ENCODE data around the gene TGFBR3.
A peak's percentile ranks its signal among the peaks of the same experiment; 100 is the strongest.

The TGFBR3 gene

GRCh38 chr1:91734761-91735160 is 151.2 kb downstream of the TGFBR3 start:
- Mint-ChIP-seq H3K4me1 (ENCODE audit: low read depth) (peaks cover 56% of the 10 kb centered on the region), H3K27me3 (no peaks in the 10 kb centered on the region), H3K9me3 (peaks cover 7% of the 10 kb centered on the region), H3K27ac (no peak overlapping the region), H3K4me3 (no peak overlapping the region), H3K36me3 (ENCODE audit: low read depth) (peaks cover 20% of the 10 kb centered on the region)

DNA sequence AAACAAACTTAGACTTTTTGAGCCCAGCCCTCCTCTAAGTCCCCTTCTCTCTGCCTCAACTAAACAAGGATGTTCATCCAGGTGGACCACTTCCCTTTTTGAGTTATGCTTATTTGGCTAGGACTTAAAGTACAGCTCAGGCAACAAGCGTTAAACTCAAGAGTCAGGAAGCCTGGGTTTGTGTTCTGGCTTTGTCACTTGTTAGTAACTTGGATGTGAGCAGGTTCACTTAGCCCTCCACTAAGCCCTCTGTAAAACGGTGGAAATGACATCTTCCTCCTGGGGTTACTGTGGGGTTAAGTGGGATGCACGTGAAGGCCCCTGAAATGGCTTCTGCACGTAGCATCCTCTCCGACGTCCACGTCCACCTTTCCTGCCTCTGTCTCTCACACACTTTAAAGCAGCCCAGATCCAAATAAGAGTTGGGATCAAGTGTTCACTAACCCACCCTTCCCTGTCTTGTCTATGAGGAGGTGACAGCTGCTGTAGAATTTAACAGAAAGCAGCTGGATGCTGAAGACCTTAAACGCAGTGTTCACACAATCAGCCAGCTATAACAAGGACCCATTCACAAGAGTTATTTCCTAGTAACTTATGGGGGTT is 152.7 kb downstream of the TGFBR3 start:
- no peak overlapping the region for H3K4me3 Mint-ChIP-seq
- H3K27ac Mint-ChIP-seq, result no peak overlapping the region
- peaks cover 58% of the 10 kb centered on the region for H3K4me1 Mint-ChIP-seq (ENCODE audit: low read depth)
- H3K9me3 Mint-ChIP-seq, result peaks cover under 1% of the 10 kb centered on the region
- H3K27me3 Mint-ChIP-seq, result no peaks in the 10 kb centered on the region
- peaks cover 16% of the 10 kb centered on the region for H3K36me3 Mint-ChIP-seq (ENCODE audit: low read depth)

- peak overlapping the region; percentile 75 for H3K4me3 Mint-ChIP-seq
- H3K9me3 Mint-ChIP-seq, result no peaks in the 10 kb centered on the region
- no peaks in the 10 kb centered on the region for H3K27me3 Mint-ChIP-seq
- H3K27ac Mint-ChIP-seq, result peak overlapping the region; percentile 96
- peaks cover 58% of the 10 kb centered on the region for H3K4me1 Mint-ChIP-seq (ENCODE audit: low read depth)
- H3K36me3 Mint-ChIP-seq (ENCODE audit: low read depth), result peaks cover 20% of the 10 kb centered on the region
Measured at GRCh38 chr1:91732291-91733107, 153.5 kb downstream of the TGFBR3 start.

GRCh38 chr1:91731815-91732214 is 154.1 kb downstream of the TGFBR3 start:
- Mint-ChIP-seq H3K27ac (peak overlapping the region; percentile 96), H3K4me1 (ENCODE audit: low read depth) (peaks cover 58% of the 10 kb centered on the region), H3K27me3 (no peaks in the 10 kb centered on the region), H3K9me3 (no peaks in the 10 kb centered on the region), H3K4me3 (peak overlapping the region; percentile 75), H3K36me3 (ENCODE audit: low read depth) (peaks cover 22% of the 10 kb centered on the region)

GRCh38 chr1:91730801-91731732 is 154.9 kb downstream of the TGFBR3 start:
- Mint-ChIP-seq H3K36me3 (ENCODE audit: low read depth) (peaks cover 22% of the 10 kb centered on the region), H3K27ac (peak overlapping the region; percentile 96), H3K27me3 (no peaks in the 10 kb centered on the region), H3K9me3 (no peaks in the 10 kb centered on the region), H3K4me3 (peak overlapping the region; percentile 75), H3K4me1 (ENCODE audit: low read depth) (peaks cover 58% of the 10 kb centered on the region)

GRCh38 chr1:91729621-91730358 is 156.2 kb downstream of the TGFBR3 start:
- Mint-ChIP-seq H3K4me1 (ENCODE audit: low read depth) (peaks cover 54% of the 10 kb centered on the region), H3K4me3 (no peak overlapping the region), H3K36me3 (ENCODE audit: low read depth) (peaks cover 22% of the 10 kb centered on the region), H3K9me3 (no peaks in the 10 kb centered on the region), H3K27me3 (no peaks in the 10 kb centered on the region), H3K27ac (peak overlapping the region; percentile 96)

DNA sequence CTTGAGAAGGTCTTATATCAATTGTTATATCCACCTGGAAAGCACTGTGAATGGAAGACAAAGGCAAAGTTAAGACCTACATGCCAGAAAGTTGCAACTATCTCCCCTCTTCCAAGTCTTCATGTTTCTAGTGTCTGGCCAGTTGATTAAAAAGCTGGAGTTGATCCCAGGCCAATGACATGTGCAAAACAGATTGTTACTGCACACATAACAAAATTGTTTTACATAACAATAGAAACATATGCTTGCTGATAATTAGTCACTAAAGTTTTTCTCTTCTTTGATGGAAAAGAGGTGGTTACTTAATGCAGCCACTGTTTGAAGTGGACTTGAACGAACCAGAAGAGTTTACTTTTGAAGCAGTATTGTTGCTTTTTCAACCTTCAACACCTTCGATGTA is 158.2 kb downstream of the TGFBR3 start:
- H3K4me3 Mint-ChIP-seq, result no peak overlapping the region
- peaks cover 37% of the 10 kb centered on the region for H3K4me1 Mint-ChIP-seq (ENCODE audit: low read depth)
- no peak overlapping the region for H3K27ac Mint-ChIP-seq
- no peaks in the 10 kb centered on the region for H3K27me3 Mint-ChIP-seq
- H3K36me3 Mint-ChIP-seq (ENCODE audit: low read depth), result peaks cover 16% of the 10 kb centered on the region
- H3K9me3 Mint-ChIP-seq, result no peaks in the 10 kb centered on the region

GRCh38 chr1:91725989-91726721 is 159.8 kb downstream of the TGFBR3 start:
- Mint-ChIP-seq H3K4me1 (ENCODE audit: low read depth) (peaks cover 20% of the 10 kb centered on the region), H3K36me3 (ENCODE audit: low read depth) (peaks cover 21% of the 10 kb centered on the region), H3K4me3 (no peak overlapping the region), H3K9me3 (no peaks in the 10 kb centered on the region), H3K27ac (no peak overlapping the region), H3K27me3 (no peaks in the 10 kb centered on the region)

DNA sequence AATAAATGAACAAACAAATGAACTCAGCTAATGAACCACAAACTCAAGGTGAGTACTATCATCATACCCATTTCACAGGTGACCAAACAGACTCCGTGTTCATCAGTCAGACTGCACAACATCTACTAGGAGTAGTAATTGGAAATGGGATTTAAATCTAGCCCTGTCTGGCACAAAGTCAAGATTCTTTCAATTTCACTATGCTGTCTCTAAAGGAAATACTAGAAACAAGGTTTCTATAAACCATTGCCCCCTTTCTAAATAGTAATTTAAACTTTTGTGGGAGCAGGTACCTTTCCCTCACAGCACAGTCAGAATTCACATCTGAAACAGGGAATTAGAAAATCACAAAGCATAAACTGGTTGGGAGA is 160.3 kb downstream of the TGFBR3 start:
- peaks cover 15% of the 10 kb centered on the region for H3K4me1 Mint-ChIP-seq (ENCODE audit: low read depth)
- peaks cover 26% of the 10 kb centered on the region for H3K36me3 Mint-ChIP-seq (ENCODE audit: low read depth)
- no peaks in the 10 kb centered on the region for H3K9me3 Mint-ChIP-seq
- H3K27ac Mint-ChIP-seq, result no peak overlapping the region
- H3K27me3 Mint-ChIP-seq, result no peaks in the 10 kb centered on the region
- H3K4me3 Mint-ChIP-seq, result no peak overlapping the region

- Mint-ChIP-seq H3K36me3 (ENCODE audit: low read depth) (peaks cover 32% of the 10 kb centered on the region), H3K9me3 (no peaks in the 10 kb centered on the region), H3K4me3 (no peak overlapping the region), H3K27me3 (no peaks in the 10 kb centered on the region), H3K4me1 (ENCODE audit: low read depth) (peaks cover 5% of the 10 kb centered on the region), H3K27ac (no peak overlapping the region)
Measured at GRCh38 chr1:91724644-91725043, 161.3 kb downstream of the TGFBR3 start.

- Mint-ChIP-seq H3K4me3 (no peak overlapping the region), H3K4me1 (ENCODE audit: low read depth) (peaks cover 1% of the 10 kb centered on the region), H3K9me3 (no peaks in the 10 kb centered on the region), H3K36me3 (ENCODE audit: low read depth) (peaks cover 36% of the 10 kb centered on the region), H3K27me3 (no peaks in the 10 kb centered on the region), H3K27ac (no peak overlapping the region)
Measured at GRCh38 chr1:91724231-91724630, 161.7 kb downstream of the TGFBR3 start.

- Mint-ChIP-seq H3K4me3 (no peak overlapping the region), H3K9me3 (no peaks in the 10 kb centered on the region), H3K36me3 (ENCODE audit: low read depth) (peaks cover 31% of the 10 kb centered on the region), H3K27ac (no peak overlapping the region), H3K27me3 (no peaks in the 10 kb centered on the region), H3K4me1 (ENCODE audit: low read depth) (peaks cover 7% of the 10 kb centered on the region)
Measured at GRCh38 chr1:91720044-91720443, 165.9 kb downstream of the TGFBR3 start.

DNA sequence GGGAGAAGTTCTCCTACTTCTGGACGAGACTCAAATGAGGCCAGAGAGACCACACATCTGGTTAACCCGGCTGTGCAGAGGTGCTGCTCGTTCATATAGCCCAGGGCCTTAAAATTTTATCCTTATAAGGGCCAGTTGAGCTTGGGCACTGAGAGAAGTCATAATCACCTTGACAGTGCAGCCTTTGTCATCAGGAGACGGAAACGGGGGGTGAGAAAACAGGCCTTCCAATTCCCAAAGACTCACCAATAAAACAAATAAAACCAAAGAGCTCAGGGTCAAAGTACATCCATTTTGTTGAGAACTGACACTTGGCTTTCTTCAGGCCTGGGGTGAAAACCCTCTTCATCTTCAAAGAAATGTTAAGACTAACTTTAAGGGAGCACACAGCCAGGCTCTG is 167.1 kb downstream of the TGFBR3 start:
- Mint-ChIP-seq H3K36me3 (ENCODE audit: low read depth) (peaks cover 38% of the 10 kb centered on the region), H3K9me3 (no peaks in the 10 kb centered on the region), H3K4me1 (ENCODE audit: low read depth) (peaks cover 15% of the 10 kb centered on the region), H3K27ac (no peak overlapping the region), H3K4me3 (no peak overlapping the region), H3K27me3 (no peaks in the 10 kb centered on the region)

DNA sequence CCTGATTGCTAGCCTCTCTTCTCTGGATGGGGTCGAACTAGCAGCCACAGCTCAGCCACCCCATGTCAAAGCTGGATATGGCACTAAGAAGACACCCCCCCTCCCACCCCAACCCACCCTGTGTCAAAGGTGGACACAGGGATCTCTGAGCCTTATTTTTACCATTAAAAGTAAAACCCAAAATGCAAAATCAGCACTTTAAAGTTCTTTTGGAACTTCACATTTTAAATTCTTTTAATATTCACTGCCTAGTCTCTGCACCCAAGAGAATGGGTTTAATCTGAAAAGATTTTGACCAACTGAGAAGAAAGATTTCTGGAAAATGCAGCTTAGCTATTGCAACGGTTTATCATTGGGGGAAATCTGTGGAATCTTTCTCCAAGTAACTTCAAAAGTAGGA is 167.6 kb downstream of the TGFBR3 start:
- Mint-ChIP-seq H3K4me3 (no peak overlapping the region), H3K36me3 (ENCODE audit: low read depth) (peaks cover 43% of the 10 kb centered on the region), H3K9me3 (no peaks in the 10 kb centered on the region), H3K4me1 (ENCODE audit: low read depth) (peaks cover 20% of the 10 kb centered on the region), H3K27ac (no peak overlapping the region), H3K27me3 (no peaks in the 10 kb centered on the region)

Measured in stimulated activated naive CD8-positive, alpha-beta T cell treated with anti-CD3 and anti-CD28 coated beads, Interleukin-15, Interleukin-2, amounts not matched to agents 100 ng/mL and 50 ng/mL, for 24 hours (primary cell).